DMS 273 (cell line): ENCODE measurements around the gene PTPN1.
"Not testable (repeated sequence)": the region's sequence is repeated elsewhere in the genome, so short reads cannot be mapped to it uniquely, and the experiment has no call there.

Experiments used
- DNase-seq: peaks from one replicate; lab custom pipeline; 2025; ENCODE audit not compliant: unreplicated experiment; lab: John Stamatoyannopoulos, UW

The PTPN1 gene

DNA sequence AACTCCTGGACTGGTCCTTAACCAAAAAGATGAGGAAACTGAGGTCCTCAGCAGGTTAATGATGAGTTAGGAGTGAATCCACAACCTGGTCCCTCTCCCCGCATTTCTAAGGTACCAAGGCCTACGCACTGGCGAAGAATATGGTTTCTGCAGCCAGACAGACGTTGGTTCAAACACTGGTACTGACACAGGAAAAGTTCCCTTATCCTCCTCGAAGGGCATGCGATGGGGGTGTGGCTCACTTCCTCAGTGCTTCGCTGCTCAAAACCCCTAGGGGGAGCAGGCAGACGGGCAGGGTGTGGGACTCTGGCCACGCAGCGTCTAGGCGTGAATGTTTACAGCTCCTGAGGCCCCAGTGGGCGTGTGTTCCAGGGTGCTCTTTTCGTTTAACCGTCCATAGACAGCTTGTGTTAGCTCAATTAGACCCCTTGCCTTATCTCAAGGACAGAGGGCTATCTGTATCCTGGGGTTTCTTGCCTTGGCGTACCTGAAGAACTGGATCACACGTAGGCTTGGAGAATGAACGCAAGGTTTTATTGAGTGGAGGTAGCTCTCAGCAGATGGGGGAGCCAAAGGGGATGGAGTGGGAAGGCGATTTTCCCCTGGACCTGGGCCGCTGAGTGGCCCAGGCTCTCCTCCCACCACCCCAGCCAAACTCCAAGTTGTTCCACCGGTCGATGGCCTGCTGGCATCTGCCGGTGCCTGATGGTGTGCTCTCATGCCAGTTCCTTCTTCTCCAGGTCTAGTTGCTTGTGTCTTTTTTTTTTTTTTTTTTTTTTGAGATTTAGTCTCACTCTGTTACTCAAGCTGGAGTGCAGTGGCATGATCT lies 31.8 kb upstream of the PTPN1 start:
- DNase-seq = peak; percentile 78

DNA sequence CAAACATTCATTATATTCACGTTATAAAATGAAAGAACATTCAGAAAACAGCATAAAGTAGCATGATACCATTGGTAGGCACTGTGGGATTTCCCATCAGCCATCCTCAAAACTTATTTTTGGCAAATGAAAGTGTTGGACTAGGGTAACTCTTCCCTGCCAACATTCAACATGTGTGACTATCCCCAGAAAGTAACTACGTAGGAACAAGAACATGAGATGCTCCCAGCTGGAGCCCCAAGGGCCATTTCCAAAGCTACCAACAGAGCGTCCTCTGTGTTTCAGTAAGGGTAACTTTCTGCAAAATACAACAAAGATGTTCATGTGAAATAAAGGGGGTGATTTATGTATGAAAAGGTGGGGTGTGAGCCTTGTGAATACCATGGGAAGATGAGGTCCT lies 28.4 kb upstream of the PTPN1 start:
- no peak for DNase-seq

DNA sequence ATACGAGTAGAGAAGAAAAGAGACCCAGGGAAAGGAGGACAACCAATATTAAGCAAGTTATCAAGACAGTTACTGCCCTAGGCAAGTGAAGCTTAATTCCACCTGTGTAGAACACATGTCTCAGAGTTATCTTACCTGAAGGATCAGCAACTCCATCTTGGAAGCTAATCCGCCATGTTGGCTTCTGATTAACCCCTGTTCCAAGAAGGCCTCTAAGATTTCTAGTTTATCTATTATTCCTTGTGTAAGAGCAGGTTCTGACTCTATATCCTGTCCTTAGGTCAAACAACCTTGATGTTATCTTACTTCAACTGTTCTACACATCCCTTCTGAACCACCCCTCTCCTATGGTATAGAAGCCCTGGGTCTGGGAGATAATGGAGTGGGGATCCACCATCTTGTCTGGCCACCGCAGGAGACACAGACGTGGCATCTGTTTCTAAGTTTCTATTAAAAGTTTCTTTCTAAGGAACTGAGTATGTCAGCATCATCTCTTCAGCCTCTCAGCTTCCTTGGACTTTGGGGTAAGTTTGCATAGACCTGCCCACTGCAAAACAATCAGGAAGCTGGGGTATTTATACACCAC lies 27.7 kb upstream of the PTPN1 start:
- DNase-seq = no peak

DNA sequence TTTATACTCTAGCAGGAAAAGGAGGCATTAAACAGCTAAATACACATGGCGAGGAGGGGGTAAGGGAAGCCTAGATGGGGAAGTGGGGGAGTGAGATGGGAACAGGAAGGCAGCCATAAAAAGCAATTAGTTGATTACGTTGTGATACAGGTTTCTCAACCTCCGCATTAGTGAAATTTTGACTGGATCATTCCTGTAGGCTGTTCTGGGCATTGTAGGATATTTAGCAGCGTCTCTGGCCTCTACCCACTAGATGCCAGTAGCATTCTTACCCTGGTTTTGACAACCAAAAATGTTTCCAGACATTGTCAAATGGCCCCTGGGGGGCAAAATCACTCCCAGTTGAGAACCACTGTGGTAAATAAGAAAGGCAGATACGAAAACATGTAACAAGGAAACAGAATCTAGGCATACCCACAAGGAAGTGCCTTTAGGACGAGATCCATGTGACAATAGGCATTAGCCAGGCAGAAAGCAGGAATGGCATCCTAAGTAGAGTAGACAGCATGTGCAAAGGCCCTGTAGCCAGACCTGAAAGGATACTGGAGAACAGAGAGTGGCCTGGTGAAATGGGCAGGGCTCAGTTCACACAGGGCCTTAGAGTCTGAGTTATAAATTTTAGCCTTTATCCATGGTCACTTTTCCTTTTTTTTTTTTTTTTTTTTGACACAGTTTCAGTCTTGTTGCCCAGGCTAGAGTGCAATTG lies 25.8 kb upstream of the PTPN1 start:
- DNase-seq = no peak

DNA sequence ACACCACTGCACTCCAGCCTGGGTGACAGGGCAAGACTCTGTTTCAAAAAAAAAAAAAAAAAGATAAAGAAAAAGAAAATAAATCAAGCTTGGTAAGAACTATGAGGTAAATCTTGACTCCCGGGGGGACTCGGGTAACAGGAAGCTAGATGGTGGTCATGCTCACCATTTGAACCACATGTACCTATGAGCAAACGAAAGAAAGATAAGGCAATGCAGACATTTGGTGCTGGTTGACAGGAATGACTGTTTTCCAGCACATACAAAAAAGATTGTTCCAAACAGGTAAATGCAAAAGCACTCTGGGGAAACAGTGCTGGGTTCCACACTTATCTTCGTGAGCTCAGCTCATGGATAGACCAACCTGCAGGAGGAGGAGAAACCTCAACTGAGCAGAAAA lies 22.8 kb upstream of the PTPN1 start:
- DNase-seq = no peak

DNA sequence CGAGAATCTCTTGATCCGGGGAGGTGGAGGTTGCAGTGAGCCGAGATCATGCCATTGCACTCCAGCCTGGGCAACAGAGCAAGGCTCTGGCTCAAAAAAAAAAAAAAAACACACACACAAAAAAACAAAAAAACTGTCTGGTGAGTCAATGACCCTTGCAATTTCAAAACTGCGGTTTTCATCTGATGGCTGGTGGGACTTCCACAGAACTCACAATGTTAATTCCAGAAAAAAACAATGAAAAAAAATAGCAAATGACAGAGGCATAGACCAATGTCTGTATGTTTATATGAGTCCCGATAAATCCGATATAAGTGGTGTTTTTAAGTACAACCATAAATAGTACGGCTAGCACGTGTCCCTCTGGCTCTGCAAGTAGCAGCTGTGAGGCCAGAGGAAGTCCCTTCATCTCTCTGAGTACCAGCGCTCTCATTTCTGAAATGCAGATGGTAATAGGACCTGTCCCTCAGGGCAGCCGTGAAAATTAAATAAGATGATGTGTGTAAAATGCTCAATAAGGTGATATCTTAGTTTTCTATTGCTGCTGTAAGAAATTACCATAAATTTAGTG lies 21.9 kb upstream of the PTPN1 start:
- no peak for DNase-seq

DNA sequence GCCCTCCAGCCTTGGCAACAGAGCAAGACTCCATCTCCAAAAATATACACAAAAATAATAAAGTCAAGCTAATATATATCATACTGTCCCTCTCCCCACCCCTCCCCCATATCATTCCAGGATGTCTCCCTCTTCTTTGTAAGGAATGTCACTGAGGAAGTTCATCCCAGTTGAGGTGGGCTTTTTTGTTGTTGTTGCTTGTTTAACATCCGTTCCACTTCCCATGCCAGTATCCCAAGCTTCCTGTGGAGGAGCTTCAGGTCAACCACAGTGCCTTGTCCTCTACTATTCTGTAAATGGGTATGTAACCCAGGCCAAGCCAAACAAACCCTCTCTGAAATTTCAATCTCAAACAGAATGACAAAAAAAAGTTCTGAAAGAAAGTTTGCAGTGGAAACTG lies 19.0 kb upstream of the PTPN1 start:
- no peak for DNase-seq

DNA sequence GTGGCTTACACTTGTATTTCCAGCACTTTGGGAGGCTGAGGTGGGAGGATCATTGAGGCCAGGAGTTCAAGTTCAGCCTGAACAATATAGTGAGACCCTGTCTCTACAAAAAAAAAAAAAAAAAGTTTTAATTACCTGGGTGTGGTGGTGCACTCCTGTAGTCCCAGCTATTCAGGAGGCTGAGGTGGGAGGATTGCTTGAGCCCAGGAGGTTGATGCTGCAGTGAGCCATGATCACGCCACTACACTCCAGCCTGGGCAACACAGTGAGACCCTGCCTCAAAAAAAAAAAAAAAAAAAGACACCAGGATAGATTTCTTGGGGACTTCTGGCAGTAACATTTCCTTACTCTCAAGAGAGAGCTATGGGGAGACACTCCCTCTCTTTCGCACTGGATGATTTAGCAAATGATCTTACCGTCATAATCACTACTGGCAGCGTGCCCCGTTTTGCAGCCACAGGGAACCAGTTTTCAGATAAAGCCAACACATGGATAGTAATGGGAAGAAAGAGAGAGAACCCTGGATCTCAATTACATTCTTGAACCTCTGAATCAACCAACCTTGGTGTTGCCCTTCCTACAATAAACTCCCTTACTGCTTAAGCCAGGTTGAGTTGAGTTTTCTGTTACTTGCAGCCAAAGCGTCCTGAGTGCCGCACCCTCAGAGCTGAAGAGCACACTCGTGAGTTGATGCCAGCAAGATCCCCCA lies 18.1 kb upstream of the PTPN1 start:
- DNase-seq = peak; percentile 23

DNA sequence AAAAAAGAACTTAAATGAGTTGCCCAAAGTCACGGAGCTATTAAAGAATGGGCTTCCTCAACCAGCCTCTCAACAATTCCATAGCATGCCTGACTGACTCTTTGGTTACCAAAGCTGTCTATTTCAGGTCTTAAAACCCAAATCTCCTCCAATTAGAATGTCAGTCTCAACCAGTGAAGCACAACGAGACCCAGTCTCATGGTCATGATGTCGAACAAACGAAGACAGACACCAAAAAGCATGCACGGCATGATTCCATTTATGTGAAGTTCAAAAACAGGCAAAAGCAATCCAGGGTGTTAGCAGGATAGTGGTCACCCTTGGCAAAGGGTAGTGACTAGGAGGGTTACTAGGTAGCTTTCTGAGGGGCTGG lies 16.3 kb upstream of the PTPN1 start:
- no peak for DNase-seq

DNA sequence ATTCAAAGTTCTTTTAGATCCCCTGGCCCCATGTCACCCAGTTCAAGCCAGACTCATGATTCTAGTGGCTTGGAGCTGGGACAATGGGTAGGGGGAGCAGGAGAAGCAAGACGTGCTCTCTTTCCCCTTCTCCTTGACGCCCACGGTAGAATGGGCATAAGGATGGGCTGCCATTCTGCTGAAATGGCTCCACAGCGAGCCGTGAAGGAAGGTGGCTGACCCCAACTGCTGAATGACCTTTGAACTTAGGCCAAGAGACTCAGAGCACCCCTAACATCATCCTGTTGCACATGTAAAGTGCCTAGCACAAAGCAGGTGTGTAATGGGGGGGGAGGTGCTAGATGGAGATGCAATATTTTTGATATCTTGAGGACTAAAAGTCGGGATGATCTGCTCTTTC lies 15.8 kb upstream of the PTPN1 start:
- DNase-seq = no peak

DNA sequence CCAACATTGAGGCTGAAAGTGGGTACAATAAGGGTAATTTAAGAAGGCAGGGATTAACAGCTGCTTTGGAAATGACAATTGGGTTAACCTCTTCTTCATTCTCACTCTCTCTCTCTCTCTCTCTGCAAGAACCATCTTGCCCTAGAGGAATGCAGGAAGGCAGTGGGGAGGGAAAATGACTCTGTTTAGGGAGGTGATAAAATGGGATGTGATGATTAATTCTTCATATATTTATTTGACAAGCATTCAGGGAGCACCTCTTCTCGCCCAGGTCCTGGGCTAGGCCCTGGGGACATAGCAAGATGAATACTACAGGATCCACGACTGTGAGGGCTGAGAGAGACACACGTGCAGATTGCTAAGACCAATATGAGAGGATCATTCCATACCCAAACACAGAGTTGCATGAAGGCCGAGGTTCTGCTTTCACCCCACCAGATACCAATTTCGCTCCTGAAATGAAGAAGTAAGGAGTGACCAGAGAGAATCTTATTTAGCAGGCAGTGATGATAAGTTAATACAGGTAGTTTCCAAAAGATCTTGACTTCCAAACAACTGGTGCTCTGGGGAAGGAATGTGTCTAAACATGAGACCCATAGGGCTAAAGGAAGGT lies 13.3 kb upstream of the PTPN1 start:
- DNase-seq = no peak

DNA sequence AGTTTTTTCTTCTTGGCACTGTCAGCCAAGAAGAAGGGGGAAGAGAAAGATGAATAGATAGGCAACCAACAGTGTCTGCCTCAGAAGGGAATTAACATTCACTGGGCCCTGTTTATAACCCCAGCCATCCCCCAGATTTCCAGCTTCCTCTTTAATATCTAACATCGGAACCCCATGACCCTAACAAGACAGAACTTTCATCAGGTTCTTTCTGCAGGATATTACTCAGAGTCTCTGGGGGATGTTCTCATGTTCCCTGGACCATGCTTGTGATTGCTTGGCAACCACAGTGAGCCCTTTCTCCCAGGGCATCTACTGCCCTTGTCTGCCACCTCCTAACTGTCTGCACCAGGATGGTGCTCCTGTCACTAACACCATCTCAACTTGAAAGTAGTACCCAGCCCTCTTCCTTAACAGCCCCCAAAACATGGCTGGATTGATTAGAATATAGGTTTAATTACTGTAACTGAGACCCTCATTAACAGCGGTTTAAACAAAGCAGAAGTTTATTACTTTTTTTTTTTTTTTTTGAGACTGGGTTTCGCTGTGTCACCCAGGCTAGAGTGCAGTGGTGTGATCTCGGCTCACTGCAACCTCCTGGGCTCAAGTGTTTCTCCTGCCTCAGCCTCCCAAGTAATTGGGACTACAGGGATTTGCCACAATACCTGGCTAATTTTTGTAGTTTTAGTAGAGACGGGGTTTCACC lies 12.0 kb upstream of the PTPN1 start:
- no peak for DNase-seq

DNA sequence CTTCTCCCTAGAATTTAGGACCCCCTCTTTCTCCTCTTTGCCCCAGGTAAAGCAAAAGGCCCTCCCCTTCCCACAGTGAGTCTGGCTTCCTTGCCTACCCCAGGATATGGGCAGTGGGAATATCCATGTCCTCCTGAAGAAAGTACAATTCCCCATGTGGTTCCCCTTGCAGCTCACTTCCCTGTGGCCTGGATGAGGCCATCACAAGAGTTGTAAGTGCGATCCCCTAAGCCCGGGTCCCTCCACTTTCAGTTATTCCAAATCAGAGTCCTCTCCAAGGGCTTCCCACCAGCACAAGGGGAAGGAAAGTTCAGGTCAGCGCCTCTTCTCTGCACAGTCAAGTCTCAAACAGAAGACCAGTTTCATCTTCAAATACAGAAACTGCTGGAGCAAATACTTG lies 10.2 kb upstream of the PTPN1 start:
- no peak for DNase-seq

DNA sequence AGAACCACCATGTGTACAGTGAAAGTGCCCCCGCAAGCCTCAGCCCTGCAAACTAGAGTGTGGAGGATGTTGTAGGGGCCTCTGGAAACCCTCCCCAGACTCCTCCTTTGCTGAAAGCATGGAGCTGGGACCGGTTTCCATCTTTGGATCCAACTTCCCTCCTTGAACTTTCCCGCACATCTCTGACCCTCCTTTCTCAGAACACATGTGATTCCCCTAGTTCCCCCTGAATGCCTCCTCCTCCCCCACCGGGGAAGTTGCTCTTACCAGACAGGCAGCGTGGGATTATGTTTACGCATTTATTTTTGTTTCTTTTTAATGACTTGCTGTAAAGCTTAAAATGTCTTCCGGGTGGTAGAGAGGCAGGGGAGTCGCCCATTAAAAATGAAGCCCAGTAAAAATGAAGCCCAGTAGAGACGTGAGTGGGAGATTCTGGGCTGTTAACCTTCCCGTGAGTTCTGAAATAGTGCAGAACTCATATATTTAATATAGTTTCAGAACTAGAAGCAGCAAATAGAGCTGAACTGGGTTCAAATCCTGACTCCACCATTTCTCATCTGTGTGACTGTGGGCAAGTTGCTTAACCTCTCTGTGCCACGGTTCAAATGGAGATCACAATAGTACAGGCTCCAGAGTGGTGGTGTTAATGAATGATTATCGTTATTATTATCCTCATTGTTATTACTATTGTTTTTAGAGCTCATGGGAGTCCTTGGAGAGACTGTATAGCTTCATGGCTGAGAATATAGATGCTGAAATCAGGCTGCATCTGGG lies 8.0 kb upstream of the PTPN1 start:
- DNase-seq = no peak

DNA sequence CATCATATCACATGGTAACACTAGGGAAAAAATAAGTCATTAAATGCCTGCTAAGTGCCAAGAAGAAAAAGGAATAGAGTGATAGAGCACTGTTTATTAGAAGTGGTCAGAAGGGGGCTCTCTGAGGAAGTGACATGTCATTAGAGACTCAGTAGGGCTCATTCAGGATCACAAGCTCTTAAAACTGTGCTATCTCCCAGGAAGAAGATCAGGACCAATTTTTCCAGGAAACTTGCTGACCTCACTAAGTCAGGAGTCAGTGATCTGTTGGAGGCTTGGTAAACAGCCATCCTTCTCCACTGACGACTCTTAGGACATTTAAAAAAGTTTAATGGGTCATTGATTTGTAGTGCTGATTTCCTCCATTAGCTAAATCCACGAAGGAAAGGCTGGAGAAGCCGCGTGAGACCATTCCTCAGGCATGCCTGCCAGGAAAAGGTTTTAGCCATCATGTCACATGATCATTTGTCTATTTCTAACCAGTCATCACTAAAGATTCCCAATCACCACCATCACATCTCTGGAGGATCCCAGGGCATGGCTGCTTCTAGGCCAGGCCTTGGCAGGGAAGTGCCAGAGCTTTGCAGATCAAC lies 5.9 kb upstream of the PTPN1 start:
- DNase-seq = no peak

DNA sequence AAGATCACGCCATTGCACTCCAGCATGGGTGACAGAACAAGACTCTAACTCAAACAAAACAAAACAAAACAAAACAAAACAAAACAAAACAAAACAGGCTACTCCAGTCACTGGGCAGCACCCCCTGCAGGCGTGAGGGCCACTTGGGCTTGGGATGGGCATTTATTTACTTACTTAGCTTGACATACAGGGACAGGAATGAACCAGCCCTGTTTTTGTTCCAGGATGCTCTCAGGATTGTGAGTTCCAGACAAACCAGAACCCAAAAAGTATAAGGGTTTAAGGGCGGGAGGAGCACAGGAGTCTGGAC lies 4.0 kb upstream of the PTPN1 start:
- DNase-seq = no peak

DNA sequence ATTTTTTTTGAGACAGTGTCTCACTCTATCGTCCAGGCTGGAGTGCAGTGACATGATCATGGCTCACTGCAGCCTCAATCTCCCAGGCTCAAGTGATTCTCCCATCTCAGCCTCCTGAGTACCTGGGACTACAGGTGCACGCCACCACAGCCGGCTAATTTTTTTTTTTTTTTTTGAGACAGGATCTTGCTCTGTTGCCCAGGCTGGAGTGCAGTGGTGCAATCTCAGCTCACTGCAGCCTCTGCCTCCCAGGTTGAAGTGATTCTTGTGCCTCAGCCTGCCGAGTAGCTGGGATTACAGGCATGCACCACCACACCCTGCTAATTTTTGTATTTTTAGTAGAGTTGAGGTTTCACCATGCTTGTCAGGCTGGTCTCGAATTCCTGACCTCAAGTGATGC lies 2.4 kb upstream of the PTPN1 start:
- not testable (repeated sequence) for DNase-seq

DNA sequence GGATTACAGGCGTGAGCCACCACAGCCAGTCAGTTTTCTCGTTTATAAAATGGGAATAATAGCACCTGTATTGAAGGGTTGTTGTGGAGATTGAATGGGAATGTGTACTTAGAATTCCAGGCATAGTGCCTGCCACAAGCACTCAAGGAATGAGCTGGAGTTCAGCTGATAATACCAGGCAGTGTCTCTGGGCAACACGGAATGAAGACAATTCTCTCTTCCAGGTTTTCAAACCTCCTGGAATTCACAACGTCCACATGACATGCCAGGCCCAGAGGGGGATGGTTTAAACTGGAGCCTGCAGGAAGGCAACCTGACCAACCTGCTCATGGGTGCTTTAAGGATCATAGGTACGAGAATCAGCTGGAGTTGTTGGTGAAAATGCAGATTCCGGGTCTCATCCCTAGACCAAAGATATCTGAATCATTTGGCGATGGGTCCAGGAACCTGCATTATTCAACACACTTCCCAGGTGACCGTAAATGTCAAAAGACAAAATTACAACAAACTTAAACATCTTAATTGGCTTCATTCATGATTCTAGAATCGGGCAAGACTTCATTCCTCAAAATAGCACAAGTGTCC lies 1.9 kb upstream of the PTPN1 start:
- DNase-seq = no peak
